ENCODE measurements around the gene CFAP73.
"Not testable (repeated sequence)": the region's sequence is repeated elsewhere in the genome, so short reads cannot be mapped to it uniquely, and the experiment has no call there.

CFAP73 gene

GRCh38 chr12:113196582-113196981 is 47.1 kb downstream of the CFAP73 start:
- DNase-seq = no peak

GRCh38 chr12:113196990-113197389 is 47.5 kb downstream of the CFAP73 start:
- peak; percentile 63 for DNase-seq

- no peak for DNase-seq
These were observed 48.1 kb downstream of the CFAP73 start for GRCh38 chr12:113197518-113198077.

GRCh38 chr12:113198296-113198695 is 48.8 kb downstream of the CFAP73 start:
- no peak for DNase-seq

GRCh38 chr12:113200021-113200797 is 50.7 kb downstream of the CFAP73 start:
- no peak for DNase-seq

GRCh38 chr12:113201187-113202177 is 52.0 kb downstream of the CFAP73 start:
- DNase-seq = no peak

GRCh38 chr12:113202300-113203075 is 53.0 kb downstream of the CFAP73 start:
- no peak for DNase-seq

GRCh38 chr12:113203852-113204760 is 54.6 kb downstream of the CFAP73 start:
- DNase-seq = no peak

GRCh38 chr12:113204804-113205203 is 55.3 kb downstream of the CFAP73 start:
- DNase-seq = no peak

- not testable (repeated sequence) for DNase-seq
These were observed 57.3 kb downstream of the CFAP73 start for GRCh38 chr12:113206802-113207201.

GRCh38 chr12:113207613-113208040 is 58.1 kb downstream of the CFAP73 start:
- DNase-seq = no peak

- peak; percentile 41 for DNase-seq
These were observed 58.8 kb downstream of the CFAP73 start for GRCh38 chr12:113208041-113208934.
